ENCODE data around the gene MINAR1. TPM values are rescaled to one million over a fixed set of nuclear protein-coding genes. Genes with fewer than 3 reads are reported as not detected.

MINAR1 gene, protein sequence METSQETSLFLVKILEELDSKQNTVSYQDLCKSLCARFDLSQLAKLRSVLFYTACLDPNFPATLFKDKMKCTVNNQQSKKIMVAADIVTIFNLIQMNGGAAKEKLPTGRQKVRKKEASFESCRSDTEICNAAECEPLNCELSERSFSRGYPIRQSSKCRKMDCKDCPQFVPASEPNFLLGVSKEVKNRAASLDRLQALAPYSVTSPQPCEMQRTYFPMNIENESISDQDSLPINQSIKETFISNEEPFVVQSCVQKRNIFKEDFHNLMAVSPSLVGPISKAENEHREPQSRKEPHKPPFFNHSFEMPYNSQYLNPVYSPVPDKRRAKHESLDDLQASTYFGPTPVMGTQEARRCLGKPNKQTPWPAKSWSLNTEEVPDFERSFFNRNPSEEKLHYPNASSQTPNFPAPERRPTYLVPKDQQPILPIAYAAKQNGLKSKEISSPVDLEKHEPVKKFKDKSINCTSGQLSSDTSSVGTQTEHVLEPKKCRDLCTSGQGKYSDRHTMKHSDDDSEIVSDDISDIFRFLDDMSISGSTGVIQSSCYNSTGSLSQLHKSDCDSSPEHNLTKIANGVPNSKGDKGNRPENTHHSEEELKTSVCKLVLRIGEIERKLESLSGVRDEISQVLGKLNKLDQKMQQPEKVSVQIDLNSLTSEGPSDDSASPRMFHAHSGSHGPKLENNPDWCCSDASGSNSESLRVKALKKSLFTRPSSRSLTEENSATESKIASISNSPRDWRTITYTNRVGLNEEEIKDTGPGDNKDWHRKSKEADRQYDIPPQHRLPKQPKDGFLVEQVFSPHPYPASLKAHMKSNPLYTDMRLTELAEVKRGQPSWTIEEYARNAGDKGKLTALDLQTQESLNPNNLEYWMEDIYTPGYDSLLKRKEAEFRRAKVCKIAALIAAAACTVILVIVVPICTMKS
- total RNA-seq (2012; rRNA removed), result 0.51 and 0.87 TPM in 2 replicates

DNA sequence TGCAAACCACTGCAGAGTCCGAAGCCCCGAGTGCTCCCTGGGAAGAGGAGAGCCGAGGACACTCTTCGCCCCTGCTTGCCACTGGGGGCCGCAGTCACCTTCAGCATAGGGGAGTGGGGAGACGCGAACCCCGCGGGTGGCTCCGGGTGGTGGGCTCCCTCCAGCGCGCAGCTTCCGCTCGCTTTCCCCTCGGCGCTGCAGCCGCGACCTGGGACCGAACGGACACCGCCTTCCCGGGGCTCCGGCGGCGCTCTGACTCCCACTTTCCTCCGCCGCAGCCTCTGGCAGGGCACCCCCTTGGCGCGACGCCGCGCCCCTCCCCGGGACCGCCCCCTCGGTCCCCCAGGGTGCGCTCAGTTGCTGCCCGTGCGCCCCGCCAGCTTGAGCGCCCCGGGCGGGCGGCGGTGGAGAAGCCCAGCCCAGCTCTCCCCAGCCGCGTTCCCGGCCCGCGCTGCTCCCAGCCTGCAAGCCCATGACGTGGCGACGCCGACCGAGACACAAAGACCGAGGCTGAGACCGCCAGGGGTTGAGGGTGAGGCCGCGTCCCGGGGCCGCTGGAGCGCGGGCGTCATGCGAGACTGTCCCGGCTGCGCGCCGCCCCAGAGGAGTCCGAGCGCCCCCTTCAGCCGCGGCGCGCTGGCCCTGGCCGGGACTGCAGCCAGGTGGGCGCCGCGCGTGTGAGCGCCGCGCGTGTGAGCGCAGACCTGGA lies at the start of gene MINAR1:
Gene MINAR1, plus strand, starts transcription at position 701 of the 709 bp plus-strand sequence. CDS start 23,812 bp downstream, outside the sequence.
- Histone ChIP-seq H3K9ac (ENCODE audit: low read depth, low read length) (peak within 1 kb of the TSS; percentile 47), H3K9me3 (replicated peaks; ENCODE audit: low read length) (no peaks in the 10 kb centered on the region), H3K27me3 (ENCODE audit: control insufficient read depth, insufficient read depth, low read length) (peaks cover 72% of the 10 kb centered on the region), H3K4me1 (ENCODE audit: control insufficient read depth, insufficient read depth, low read length) (peaks cover 11% of the 10 kb centered on the region), H3K36me3 (ENCODE audit: insufficient read depth, low read length) (no peaks in the 10 kb centered on the region), H3K4me2 (ENCODE audit: low read length) (peak within 1 kb of the TSS; percentile 97), H3K4me3 (ENCODE audit: low read length) (peak within 1 kb of the TSS; percentile 74)

DNA sequence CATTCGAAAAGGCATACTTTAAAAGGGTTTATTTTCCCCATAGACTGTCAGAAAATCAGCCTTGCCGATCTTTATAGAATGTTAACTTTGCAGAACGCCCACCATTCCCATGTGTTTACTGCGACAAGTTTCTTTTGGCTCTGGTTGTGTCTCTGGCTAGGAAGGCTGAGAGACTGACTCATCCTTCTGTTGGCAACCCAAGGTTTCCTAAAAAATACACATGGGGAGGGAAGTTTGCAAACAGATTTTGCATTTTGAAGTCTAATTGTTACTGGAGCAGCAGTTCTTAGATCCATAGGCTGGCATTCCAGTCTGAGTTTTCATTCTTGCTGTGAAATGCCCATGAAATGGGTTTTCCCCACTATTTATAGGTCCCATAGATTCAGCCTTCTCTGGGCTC lies 37.9 kb upstream of the MINAR1 start:
- Histone ChIP-seq H3K4me1 (ENCODE audit: control insufficient read depth, insufficient read depth, low read length) (peaks cover 8% of the 10 kb centered on the region), H3K4me2 (ENCODE audit: low read length) (peak overlapping the region; percentile 48), H3K27me3 (ENCODE audit: control insufficient read depth, insufficient read depth, low read length) (no peaks in the 10 kb centered on the region), H3K36me3 (ENCODE audit: insufficient read depth, low read length) (no peaks in the 10 kb centered on the region), H3K9me3 (replicated peaks; ENCODE audit: low read length) (no peaks in the 10 kb centered on the region), H3K4me3 (ENCODE audit: low read length) (no peak overlapping the region), H3K9ac (ENCODE audit: low read depth, low read length) (no peak overlapping the region)

DNA sequence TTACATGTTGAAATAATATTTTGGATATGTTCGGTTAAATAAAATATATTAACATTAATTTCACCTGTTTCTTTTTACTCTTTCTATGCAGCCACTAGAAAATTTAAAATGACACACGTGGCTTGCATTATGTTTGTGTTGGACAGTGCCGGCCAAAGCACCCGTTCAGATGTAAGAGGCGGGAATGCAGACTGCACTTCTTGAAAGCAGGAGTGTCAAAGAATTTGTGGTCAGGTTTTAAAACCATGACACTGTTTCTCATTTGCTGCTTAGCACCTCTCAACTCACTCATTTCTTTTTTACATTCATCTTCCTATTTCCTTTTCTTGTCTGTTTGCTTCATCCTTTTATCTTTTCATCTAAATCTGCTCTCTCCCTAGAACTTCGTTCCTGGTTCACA lies 35.3 kb upstream of the MINAR1 start:
- Histone ChIP-seq H3K9ac (ENCODE audit: low read depth, low read length) (no peak overlapping the region), H3K27me3 (ENCODE audit: control insufficient read depth, insufficient read depth, low read length) (no peaks in the 10 kb centered on the region), H3K9me3 (replicated peaks; ENCODE audit: low read length) (no peaks in the 10 kb centered on the region), H3K4me2 (ENCODE audit: low read length) (no peak overlapping the region), H3K4me1 (ENCODE audit: control insufficient read depth, insufficient read depth, low read length) (peaks cover 8% of the 10 kb centered on the region), H3K36me3 (ENCODE audit: insufficient read depth, low read length) (no peaks in the 10 kb centered on the region), H3K4me3 (ENCODE audit: low read length) (no peak overlapping the region)

DNA sequence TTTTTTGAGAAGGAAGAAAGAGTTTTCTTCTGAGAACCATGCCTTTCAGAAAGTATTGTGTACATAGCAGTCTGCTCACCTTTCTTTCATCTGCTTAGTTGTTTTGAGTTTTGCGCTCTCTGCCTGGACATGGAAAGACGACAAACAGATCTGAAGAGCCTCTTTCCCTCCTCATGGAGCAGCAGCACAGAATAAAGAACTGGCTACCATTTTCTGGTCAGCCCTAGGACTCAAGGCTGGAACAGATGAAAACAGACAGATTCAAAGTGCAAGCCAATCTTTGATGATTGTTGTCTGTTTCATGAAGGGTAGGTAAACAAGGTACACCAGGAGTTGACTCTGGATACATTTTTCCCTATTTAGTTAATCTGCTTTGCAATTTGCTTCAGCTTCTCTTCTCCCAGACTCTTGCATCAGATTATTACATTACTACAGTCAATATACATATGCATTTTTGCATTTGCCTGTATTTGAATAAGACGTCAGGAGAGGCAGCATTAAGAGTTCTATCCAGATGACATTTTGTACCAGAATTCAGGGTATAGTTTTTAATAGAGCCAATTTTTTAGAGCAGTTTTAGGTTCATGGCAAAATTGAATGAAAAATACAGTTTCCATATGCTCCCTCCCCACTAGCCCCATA lies 34.7 kb upstream of the MINAR1 start:
- H3K27me3 ChIP-seq (ENCODE audit: control insufficient read depth, insufficient read depth, low read length), result no peaks in the 10 kb centered on the region
- no peaks in the 10 kb centered on the region for H3K9me3 ChIP-seq (replicated peaks; ENCODE audit: low read length)
- H3K4me3 ChIP-seq (ENCODE audit: low read length), result no peak overlapping the region
- H3K36me3 ChIP-seq (ENCODE audit: insufficient read depth, low read length), result no peaks in the 10 kb centered on the region
- H3K4me2 ChIP-seq (ENCODE audit: low read length), result no peak overlapping the region
- peaks cover 8% of the 10 kb centered on the region for H3K4me1 ChIP-seq (ENCODE audit: control insufficient read depth, insufficient read depth, low read length)
- H3K9ac ChIP-seq (ENCODE audit: low read depth, low read length), result no peak overlapping the region

DNA sequence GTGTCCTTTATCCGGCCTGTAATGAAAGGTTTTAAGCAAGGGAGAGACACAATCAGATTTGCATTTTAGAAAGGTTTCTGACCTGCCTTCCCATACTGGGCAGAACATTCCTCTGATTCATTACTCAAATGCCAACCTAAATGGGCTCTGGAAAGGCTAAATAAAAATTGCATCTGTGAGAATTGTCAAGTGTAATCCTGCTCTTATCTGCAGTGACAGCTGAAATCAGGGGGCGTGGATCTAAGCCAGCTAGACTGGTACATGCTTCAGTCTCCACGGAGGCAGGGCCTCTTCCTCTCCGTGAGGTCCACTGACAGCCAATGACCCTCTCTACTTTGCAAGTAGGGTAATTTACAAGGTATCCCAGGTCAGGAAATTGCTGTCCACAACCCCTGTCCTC lies 32.5 kb upstream of the MINAR1 start:
- H3K9me3 ChIP-seq (replicated peaks; ENCODE audit: low read length), result no peaks in the 10 kb centered on the region
- H3K36me3 ChIP-seq (ENCODE audit: insufficient read depth, low read length), result no peaks in the 10 kb centered on the region
- H3K27me3 ChIP-seq (ENCODE audit: control insufficient read depth, insufficient read depth, low read length), result no peaks in the 10 kb centered on the region
- no peaks in the 10 kb centered on the region for H3K4me1 ChIP-seq (ENCODE audit: control insufficient read depth, insufficient read depth, low read length)
- H3K4me3 ChIP-seq (ENCODE audit: low read length), result no peak overlapping the region
- no peak overlapping the region for H3K9ac ChIP-seq (ENCODE audit: low read depth, low read length)
- no peak overlapping the region for H3K4me2 ChIP-seq (ENCODE audit: low read length)

DNA sequence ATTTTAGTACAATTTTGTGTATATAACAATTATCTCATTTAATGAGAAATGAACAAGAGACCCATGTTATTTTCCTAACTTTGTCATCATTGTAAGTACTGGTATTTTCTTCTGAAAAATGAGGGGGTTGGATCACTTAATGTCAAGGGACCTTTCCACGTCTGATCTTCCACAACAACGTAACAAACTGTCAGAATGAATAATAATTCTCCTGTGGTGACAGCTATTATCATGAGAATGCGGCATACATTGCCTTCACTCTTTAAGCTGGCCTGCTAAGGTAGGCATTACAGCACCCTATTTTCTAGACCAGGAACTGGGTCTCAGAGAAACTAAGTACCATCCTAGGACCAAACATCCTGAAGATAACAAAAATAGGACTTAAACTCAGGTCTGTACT lies 31.5 kb upstream of the MINAR1 start:
- H3K4me3 ChIP-seq (ENCODE audit: low read length), result no peak overlapping the region
- no peak overlapping the region for H3K4me2 ChIP-seq (ENCODE audit: low read length)
- H3K27me3 ChIP-seq (ENCODE audit: control insufficient read depth, insufficient read depth, low read length), result no peaks in the 10 kb centered on the region
- no peaks in the 10 kb centered on the region for H3K4me1 ChIP-seq (ENCODE audit: control insufficient read depth, insufficient read depth, low read length)
- no peak overlapping the region for H3K9ac ChIP-seq (ENCODE audit: low read depth, low read length)
- H3K36me3 ChIP-seq (ENCODE audit: insufficient read depth, low read length), result no peaks in the 10 kb centered on the region
- H3K9me3 ChIP-seq (replicated peaks; ENCODE audit: low read length), result no peaks in the 10 kb centered on the region

DNA sequence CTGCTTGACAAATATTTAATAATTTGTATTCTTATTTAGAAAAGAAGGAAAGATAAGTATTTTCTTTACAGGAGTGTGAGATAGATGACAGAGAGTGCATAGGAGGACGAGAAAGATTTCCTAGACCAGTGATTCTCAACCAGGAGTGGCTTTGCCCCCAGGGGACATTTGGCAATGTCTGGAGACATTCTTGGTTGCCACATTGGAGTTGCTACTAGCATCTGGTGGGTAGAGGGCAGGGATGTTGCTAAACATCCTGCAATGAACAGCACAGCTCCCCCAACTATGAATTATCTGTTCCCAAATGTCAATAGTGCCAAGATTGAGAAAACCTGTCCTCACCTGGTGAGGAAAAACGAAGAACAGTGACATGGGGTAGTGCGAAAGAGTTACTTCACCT lies 30.8 kb upstream of the MINAR1 start:
- no peaks in the 10 kb centered on the region for H3K36me3 ChIP-seq (ENCODE audit: insufficient read depth, low read length)
- no peaks in the 10 kb centered on the region for H3K4me1 ChIP-seq (ENCODE audit: control insufficient read depth, insufficient read depth, low read length)
- H3K27me3 ChIP-seq (ENCODE audit: control insufficient read depth, insufficient read depth, low read length), result no peaks in the 10 kb centered on the region
- H3K4me3 ChIP-seq (ENCODE audit: low read length), result no peak overlapping the region
- H3K9me3 ChIP-seq (replicated peaks; ENCODE audit: low read length), result no peaks in the 10 kb centered on the region
- H3K4me2 ChIP-seq (ENCODE audit: low read length), result no peak overlapping the region
- H3K9ac ChIP-seq (ENCODE audit: low read depth, low read length), result no peak overlapping the region

DNA sequence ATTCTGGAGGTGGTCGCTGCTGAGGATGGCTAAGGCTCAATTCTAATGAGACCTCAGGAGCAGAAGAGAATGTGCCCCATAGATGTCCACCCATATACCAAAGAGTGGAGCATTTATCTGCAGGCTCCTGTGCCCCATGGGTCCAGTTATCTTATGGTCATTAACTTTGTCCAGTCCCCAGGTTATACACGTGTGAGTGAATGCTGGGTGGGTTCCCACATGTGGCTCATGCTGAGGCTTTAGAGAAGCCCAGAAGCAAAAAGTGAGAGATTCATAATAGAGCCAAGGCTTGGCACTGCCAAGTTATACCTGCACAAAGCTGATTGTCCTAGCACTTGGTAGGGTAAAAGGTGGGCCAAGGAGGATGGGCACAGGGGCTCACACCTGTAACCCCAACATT lies 30.0 kb upstream of the MINAR1 start:
- H3K36me3 ChIP-seq (ENCODE audit: insufficient read depth, low read length), result no peaks in the 10 kb centered on the region
- no peaks in the 10 kb centered on the region for H3K27me3 ChIP-seq (ENCODE audit: control insufficient read depth, insufficient read depth, low read length)
- H3K9ac ChIP-seq (ENCODE audit: low read depth, low read length), result no peak overlapping the region
- H3K9me3 ChIP-seq (replicated peaks; ENCODE audit: low read length), result no peaks in the 10 kb centered on the region
- no peak overlapping the region for H3K4me2 ChIP-seq (ENCODE audit: low read length)
- H3K4me3 ChIP-seq (ENCODE audit: low read length), result no peak overlapping the region
- no peaks in the 10 kb centered on the region for H3K4me1 ChIP-seq (ENCODE audit: control insufficient read depth, insufficient read depth, low read length)

DNA sequence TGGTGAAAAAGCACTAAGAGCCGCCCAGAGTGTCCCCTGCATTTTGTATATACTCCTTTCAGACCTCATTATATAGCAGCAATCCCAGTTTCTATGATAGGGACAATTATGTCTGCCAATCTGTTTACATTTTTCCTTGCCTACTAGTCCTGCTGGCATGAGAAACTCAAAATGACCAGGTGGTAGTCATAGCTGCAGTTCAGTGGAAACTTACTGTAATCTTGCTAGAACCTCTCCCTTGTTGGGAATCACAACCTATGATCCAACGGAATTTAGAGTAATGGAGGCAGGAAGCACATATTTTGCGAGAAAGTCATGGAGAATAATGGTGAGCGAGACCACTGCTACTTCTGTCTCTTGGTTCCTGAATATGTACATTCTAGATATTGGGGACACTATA lies 28.6 kb upstream of the MINAR1 start:
- no peaks in the 10 kb centered on the region for H3K27me3 ChIP-seq (ENCODE audit: control insufficient read depth, insufficient read depth, low read length)
- no peak overlapping the region for H3K9ac ChIP-seq (ENCODE audit: low read depth, low read length)
- no peaks in the 10 kb centered on the region for H3K4me1 ChIP-seq (ENCODE audit: control insufficient read depth, insufficient read depth, low read length)
- no peaks in the 10 kb centered on the region for H3K9me3 ChIP-seq (replicated peaks; ENCODE audit: low read length)
- H3K4me3 ChIP-seq (ENCODE audit: low read length), result no peak overlapping the region
- H3K4me2 ChIP-seq (ENCODE audit: low read length), result no peak overlapping the region
- no peaks in the 10 kb centered on the region for H3K36me3 ChIP-seq (ENCODE audit: insufficient read depth, low read length)

DNA sequence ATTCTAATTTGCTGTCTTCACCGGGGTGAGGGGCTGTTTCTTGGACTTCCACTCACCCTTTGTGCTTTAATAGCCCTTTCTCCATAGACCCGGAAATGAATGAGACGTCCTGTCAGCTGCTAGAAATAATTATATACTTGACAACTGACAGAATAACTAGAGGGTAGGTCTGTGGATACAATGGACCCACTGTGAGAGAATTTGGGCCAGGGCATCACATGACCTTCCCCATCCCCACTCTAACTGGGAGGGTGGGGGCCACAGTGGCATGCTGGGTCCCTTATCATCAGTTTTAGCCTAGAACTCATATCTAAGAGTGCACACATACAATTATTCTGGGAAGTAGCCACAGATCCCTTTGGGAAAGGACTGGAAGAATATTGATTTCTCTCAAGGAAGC lies 25.9 kb upstream of the MINAR1 start:
- H3K4me3 ChIP-seq (ENCODE audit: low read length), result no peak overlapping the region
- H3K9ac ChIP-seq (ENCODE audit: low read depth, low read length), result no peak overlapping the region
- no peaks in the 10 kb centered on the region for H3K27me3 ChIP-seq (ENCODE audit: control insufficient read depth, insufficient read depth, low read length)
- H3K9me3 ChIP-seq (replicated peaks; ENCODE audit: low read length), result no peaks in the 10 kb centered on the region
- no peaks in the 10 kb centered on the region for H3K4me1 ChIP-seq (ENCODE audit: control insufficient read depth, insufficient read depth, low read length)
- H3K4me2 ChIP-seq (ENCODE audit: low read length), result no peak overlapping the region
- H3K36me3 ChIP-seq (ENCODE audit: insufficient read depth, low read length), result no peaks in the 10 kb centered on the region

DNA sequence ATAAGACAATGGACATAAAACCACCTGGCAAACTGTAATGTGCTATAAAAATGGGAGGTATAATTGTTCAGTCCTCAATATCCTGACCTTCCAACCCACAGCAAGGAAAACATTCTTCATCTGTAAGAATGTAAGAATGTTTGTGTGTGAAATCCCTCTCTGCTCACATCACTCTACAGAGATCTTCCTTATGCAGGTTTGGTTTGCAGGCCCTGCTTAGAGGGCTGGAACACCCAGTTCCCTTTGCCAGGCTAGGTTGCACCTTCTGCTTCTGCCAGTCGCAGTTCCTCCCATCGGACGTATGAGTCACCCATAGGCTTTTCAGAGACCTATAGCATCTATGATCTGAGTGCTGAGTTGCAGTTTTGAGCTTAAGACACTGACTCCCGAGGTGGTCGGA lies 24.1 kb upstream of the MINAR1 start:
- Histone ChIP-seq H3K4me3 (ENCODE audit: low read length) (no peak overlapping the region), H3K4me1 (ENCODE audit: control insufficient read depth, insufficient read depth, low read length) (no peaks in the 10 kb centered on the region), H3K4me2 (ENCODE audit: low read length) (no peak overlapping the region), H3K9me3 (replicated peaks; ENCODE audit: low read length) (no peaks in the 10 kb centered on the region), H3K9ac (ENCODE audit: low read depth, low read length) (no peak overlapping the region), H3K36me3 (ENCODE audit: insufficient read depth, low read length) (no peaks in the 10 kb centered on the region), H3K27me3 (ENCODE audit: control insufficient read depth, insufficient read depth, low read length) (no peaks in the 10 kb centered on the region)

All from skeletal muscle satellite cell (primary cell).